ENCODE data around the gene CGA. TPM values are rescaled to one million over a fixed set of nuclear protein-coding genes. Genes with fewer than 3 reads are reported as not detected.
A peak's percentile ranks its signal among the peaks of the same experiment; 100 is the strongest.

Gene CGA
- total and polyA plus RNA-seq, 4 donors, result 0.59 to 10.0 (median 1.9) TPM; not detected in 1

DNA sequence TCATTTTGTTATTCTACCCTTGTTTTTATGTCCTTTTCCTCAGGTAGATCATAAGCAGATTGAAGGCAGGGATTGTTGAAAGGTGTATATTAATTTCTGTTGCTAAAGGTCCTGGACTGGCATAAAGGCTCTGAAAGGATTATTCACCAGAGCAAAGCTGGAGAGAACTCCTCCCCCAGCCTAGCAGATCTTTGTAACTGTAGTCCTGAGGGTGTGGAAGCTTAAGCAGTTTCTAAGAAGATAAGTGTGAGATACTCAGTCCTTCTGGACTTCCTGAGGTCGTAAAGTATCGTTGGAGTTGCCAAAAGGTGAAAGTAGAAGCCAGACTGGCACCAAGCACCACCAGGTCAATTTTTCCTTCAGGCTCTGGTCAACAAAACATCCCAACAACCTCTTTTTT is 24.2 kb downstream of the CGA start:
- no peak for DNase-seq (ENCODE audit: low read depth in 4 of 6, low spot score in 6 of 6)

DNA sequence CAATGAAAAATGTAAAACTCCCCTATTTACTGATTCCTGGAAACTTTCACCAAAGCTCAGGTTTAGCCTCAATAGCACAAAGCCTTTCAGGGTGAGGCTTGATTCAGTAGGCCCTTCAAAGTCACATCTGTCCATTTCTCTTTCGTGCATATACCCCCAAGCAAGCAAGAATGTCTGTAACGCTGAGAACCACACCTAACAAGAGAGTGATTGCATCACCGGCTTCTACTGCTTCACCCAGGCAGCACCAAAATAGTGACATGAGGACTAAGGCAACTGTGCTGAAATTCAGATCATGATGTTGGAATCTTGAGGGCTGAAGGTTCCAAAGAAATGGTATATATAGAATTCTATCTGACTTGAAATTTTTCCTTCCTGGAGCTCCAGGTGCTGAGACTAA is 26.1 kb downstream of the CGA start:
- Histone ChIP-seq H3K4me3 (ENCODE audit: low read depth, low read length) (no peak overlapping the region), H3K9me3 (ENCODE audit: control insufficient read depth, insufficient read depth, low read length) (no peaks in the 10 kb centered on the region), H3K4me1 (ENCODE audit: control insufficient read depth, insufficient read depth, low read length) (peaks cover 3% of the 10 kb centered on the region), H3K27ac (ENCODE audit: low read depth, low read length) (no peak overlapping the region), H3K27me3 (ENCODE audit: control insufficient read depth, insufficient read depth, low read length) (no peaks in the 10 kb centered on the region), H3K36me3 (ENCODE audit: control insufficient read depth, insufficient read depth, low read length) (no peaks in the 10 kb centered on the region)
- 90% methylated on average over 2 of the region's 3 CpGs for WGBS (ENCODE audit: insufficient coverage)
- DNase-seq (ENCODE audit: low read depth in 4 of 6, low spot score in 6 of 6), result no peak

More for the DNA sequence above, 24.2 kb downstream of the CGA start:
- no CpG with 5 or more reads among the region's 2 CpGs for WGBS (ENCODE audit: insufficient coverage)
- H3K36me3 ChIP-seq (ENCODE audit: control insufficient read depth, insufficient read depth, low read length), result no peaks in the 10 kb centered on the region
- H3K9me3 ChIP-seq (ENCODE audit: control insufficient read depth, insufficient read depth, low read length), result no peaks in the 10 kb centered on the region
- peaks cover 3% of the 10 kb centered on the region for H3K4me1 ChIP-seq (ENCODE audit: control insufficient read depth, insufficient read depth, low read length)
- no peak overlapping the region for H3K27ac ChIP-seq (ENCODE audit: low read depth, low read length)
- H3K4me3 ChIP-seq (ENCODE audit: low read depth, low read length), result no peak overlapping the region
- H3K27me3 ChIP-seq (ENCODE audit: control insufficient read depth, insufficient read depth, low read length), result no peaks in the 10 kb centered on the region

DNA sequence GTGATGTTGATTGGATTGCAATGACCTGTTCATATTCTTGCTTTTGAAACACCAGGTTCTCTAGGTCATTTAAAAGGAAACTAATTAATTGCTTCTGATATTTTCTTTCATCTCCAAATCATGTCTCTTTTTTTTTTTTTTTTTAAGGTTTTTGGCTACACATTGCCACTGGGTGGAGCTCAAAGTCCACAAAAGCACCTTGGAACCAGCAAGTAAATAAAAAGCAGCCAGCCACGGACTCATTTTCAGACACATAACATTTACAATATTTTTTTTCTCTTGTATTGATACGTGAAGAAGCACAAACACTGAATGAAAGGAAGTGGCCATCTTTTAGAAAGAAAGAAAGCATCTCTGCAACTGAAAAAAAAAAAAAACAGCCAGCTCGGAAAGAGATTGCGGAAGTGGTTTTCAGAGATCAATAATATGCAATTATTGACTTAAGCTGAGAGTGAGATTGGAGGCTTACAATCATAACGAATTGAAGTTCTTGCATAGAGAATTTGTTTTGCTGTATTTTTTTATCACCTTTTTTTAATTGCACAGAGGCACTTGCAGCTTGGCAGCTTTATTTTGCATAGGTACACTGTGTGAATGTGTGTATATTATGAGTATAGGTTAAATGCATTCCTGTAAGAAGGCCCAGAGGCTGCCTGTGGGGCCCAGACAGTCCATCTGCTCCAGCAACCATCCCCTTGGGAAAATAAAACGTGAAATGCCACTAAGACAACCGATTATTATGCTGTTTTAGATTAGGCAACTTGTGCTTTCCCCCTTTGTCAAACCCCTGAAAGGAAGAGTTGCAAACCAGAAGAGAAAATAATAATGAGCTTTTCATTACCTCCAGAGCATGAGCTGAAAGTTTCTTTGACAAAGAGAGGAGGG is 28.2 kb downstream of the CGA start:
- no peaks in the 10 kb centered on the region for H3K9me3 ChIP-seq (ENCODE audit: control insufficient read depth, insufficient read depth, low read length)
- no peak overlapping the region for H3K27ac ChIP-seq (ENCODE audit: low read depth, low read length)
- 67% methylated on average over 2 of the region's 7 CpGs for WGBS (ENCODE audit: insufficient coverage)
- peaks cover 3% of the 10 kb centered on the region for H3K4me1 ChIP-seq (ENCODE audit: control insufficient read depth, insufficient read depth, low read length)
- no peak overlapping the region for H3K4me3 ChIP-seq (ENCODE audit: low read depth, low read length)
- no peaks in the 10 kb centered on the region for H3K36me3 ChIP-seq (ENCODE audit: control insufficient read depth, insufficient read depth, low read length)
- no peaks in the 10 kb centered on the region for H3K27me3 ChIP-seq (ENCODE audit: control insufficient read depth, insufficient read depth, low read length)
- peak; percentile 24 to 96 (median 68) for DNase-seq (ENCODE audit: low read depth in 4 of 6, low spot score in 6 of 6)

DNA sequence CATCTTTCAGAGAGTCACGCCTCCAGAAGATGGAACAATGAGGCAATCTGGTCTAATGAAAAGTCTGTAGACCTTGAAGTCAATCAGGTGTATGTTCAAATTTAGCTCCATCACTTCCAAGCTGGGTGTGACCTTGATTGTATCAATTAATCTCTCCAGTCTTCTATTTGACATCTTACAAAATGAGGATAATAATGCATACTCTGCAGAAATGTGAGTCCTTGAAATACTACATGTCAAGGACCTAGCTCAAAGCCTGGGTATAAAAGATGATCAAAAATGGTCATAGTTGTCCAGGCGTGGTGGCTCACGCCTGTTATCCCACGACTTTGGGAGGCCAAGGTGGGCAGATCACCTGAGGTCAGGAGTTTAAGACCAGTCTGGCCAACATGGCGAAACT is 29.8 kb downstream of the CGA start:
- H3K4me3 ChIP-seq (ENCODE audit: low read depth, low read length), result no peak overlapping the region
- WGBS (ENCODE audit: insufficient coverage), result 89% methylated on average over 3 of the region's 5 CpGs

DNA sequence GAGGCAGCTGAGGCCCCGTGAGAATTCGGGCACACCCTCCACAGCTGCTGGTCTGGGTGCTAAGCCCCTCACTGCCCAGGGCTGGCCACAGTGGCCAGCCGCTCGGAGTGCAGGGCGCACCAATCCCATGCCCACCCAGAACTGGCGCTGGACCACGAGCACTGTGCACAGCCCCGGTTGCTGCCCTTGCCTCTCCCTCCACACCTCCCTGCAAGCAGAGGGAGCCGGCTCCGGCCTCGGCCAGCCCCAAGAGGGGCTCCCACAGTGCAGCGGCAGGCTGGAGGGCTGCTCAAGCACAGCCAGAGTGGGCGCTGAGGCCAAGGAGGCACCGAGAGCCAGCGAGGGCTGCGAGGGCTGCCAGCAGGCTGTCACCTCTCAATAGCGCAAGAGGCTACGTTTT is 35.0 kb downstream of the CGA start:
- Histone ChIP-seq H3K36me3 (ENCODE audit: control insufficient read depth, insufficient read depth, low read length) (no peaks in the 10 kb centered on the region), H3K27ac (ENCODE audit: low read depth, low read length) (no peak overlapping the region), H3K9me3 (ENCODE audit: control insufficient read depth, insufficient read depth, low read length) (no peaks in the 10 kb centered on the region), H3K4me1 (ENCODE audit: control insufficient read depth, insufficient read depth, low read length) (no peaks in the 10 kb centered on the region), H3K27me3 (ENCODE audit: control insufficient read depth, insufficient read depth, low read length) (no peaks in the 10 kb centered on the region), H3K4me3 (ENCODE audit: low read depth, low read length) (no peak overlapping the region)
- DNase-seq (ENCODE audit: low read depth in 4 of 6, low spot score in 6 of 6), result no peak
- over 99% methylated on average over 13 of the region's 18 CpGs for WGBS (ENCODE audit: insufficient coverage)

More for the DNA sequence above, 29.8 kb downstream of the CGA start:
- no peak overlapping the region for H3K27ac ChIP-seq (ENCODE audit: low read depth, low read length)
- no peaks in the 10 kb centered on the region for H3K36me3 ChIP-seq (ENCODE audit: control insufficient read depth, insufficient read depth, low read length)
- no peaks in the 10 kb centered on the region for H3K27me3 ChIP-seq (ENCODE audit: control insufficient read depth, insufficient read depth, low read length)
- no peak for DNase-seq (ENCODE audit: low read depth in 4 of 6, low spot score in 6 of 6)
- H3K9me3 ChIP-seq (ENCODE audit: control insufficient read depth, insufficient read depth, low read length), result no peaks in the 10 kb centered on the region
- peaks cover 3% of the 10 kb centered on the region for H3K4me1 ChIP-seq (ENCODE audit: control insufficient read depth, insufficient read depth, low read length)

DNA sequence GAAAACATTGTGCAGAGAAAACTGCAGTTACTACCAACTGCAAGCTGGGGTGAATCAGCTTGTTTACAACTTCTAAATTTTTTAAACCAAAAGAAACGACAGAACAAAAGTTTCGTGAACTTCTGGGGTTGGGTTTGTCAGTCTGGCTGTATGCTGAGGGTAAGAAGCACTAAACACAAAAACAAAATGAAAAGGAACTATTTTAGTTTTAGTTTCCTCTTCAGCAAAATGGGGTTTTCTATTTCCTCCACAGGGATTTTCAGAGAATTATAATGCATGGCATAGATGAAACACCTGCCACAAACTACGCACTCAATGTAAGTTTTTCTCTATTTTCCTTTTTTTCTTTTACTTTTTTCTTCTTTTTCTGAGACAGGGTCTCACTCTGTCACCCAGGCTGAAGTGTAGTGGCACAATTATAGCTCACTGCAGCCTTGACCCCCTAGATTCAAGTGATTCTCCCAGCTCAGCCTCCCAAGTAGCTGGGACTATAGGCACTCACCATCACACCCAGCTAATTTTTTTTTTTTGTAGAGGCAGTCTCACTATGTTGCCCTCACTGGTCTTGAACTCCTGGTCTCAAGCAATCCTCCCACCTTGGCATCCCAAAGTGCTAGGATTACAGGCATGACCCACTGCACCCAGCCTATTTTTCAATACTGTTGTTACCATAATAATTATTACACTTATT is 40.6 kb downstream of the CGA start:
- Histone ChIP-seq H3K4me1 (ENCODE audit: control insufficient read depth, insufficient read depth, low read length) (no peaks in the 10 kb centered on the region), H3K9me3 (ENCODE audit: control insufficient read depth, insufficient read depth, low read length) (no peaks in the 10 kb centered on the region), H3K27me3 (ENCODE audit: control insufficient read depth, insufficient read depth, low read length) (no peaks in the 10 kb centered on the region), H3K27ac (ENCODE audit: low read depth, low read length) (no peak overlapping the region), H3K4me3 (ENCODE audit: low read depth, low read length) (no peak overlapping the region), H3K36me3 (ENCODE audit: control insufficient read depth, insufficient read depth, low read length) (no peaks in the 10 kb centered on the region)
- 100% methylated on average over 1 of the region's 3 CpGs for WGBS (ENCODE audit: insufficient coverage)
- DNase-seq (ENCODE audit: low read depth in 4 of 6, low spot score in 6 of 6), result no peak

DNA sequence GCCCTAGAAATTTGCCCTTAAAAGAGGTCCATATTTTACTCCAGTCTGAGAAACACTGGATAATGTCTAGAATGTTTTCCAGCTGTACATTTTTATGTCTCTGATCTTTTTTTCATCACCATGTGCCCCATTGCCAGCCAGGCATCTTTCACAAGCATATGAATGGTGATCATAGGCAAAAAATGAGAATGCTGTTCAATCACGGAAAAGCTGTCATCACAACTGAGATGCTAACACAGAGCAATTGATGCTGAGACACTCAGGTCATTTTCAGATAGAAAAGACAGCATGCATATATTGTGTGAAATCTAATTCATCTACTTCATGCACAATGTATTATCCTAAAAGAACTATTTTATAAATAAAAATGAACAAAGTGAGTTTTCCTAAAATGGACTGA is 41.6 kb downstream of the CGA start:
- Histone ChIP-seq H3K27ac (ENCODE audit: low read depth, low read length) (no peak overlapping the region), H3K9me3 (ENCODE audit: control insufficient read depth, insufficient read depth, low read length) (no peaks in the 10 kb centered on the region), H3K27me3 (ENCODE audit: control insufficient read depth, insufficient read depth, low read length) (no peaks in the 10 kb centered on the region), H3K4me1 (ENCODE audit: control insufficient read depth, insufficient read depth, low read length) (no peaks in the 10 kb centered on the region), H3K36me3 (ENCODE audit: control insufficient read depth, insufficient read depth, low read length) (no peaks in the 10 kb centered on the region), H3K4me3 (ENCODE audit: low read depth, low read length) (no peak overlapping the region)
- no CpG with 5 or more reads among the region's 1 CpG for WGBS (ENCODE audit: insufficient coverage)
- DNase-seq (ENCODE audit: low read depth in 4 of 6, low spot score in 6 of 6), result no peak

DNA sequence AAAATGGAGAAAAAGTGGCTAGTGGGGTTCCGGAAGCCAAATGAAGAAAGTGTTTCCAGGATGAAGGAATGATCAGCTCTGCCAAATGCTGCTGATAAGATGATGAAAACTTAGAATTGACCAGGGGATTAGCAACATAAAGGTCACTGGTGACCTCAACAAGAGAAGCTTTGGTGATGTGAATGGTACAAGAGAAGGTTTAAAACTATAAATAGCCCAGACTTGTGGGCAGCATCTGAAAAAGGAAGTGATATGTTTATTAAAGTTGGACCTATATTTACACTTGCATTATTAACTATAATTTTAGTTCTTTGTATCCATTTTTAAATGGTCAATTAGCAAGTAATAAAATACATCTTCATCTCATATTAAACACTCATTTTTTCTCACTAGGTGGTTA is 45.1 kb downstream of the CGA start:
- 90% methylated on average over 1 of the region's 1 CpG for WGBS (ENCODE audit: insufficient coverage)
- Histone ChIP-seq H3K36me3 (ENCODE audit: control insufficient read depth, insufficient read depth, low read length) (no peaks in the 10 kb centered on the region), H3K4me3 (ENCODE audit: low read depth, low read length) (no peak overlapping the region), H3K27me3 (ENCODE audit: control insufficient read depth, insufficient read depth, low read length) (no peaks in the 10 kb centered on the region), H3K4me1 (ENCODE audit: control insufficient read depth, insufficient read depth, low read length) (no peaks in the 10 kb centered on the region), H3K27ac (ENCODE audit: low read depth, low read length) (no peak overlapping the region), H3K9me3 (ENCODE audit: control insufficient read depth, insufficient read depth, low read length) (no peaks in the 10 kb centered on the region)
- DNase-seq (ENCODE audit: low read depth in 4 of 6, low spot score in 6 of 6), result no peak

DNA sequence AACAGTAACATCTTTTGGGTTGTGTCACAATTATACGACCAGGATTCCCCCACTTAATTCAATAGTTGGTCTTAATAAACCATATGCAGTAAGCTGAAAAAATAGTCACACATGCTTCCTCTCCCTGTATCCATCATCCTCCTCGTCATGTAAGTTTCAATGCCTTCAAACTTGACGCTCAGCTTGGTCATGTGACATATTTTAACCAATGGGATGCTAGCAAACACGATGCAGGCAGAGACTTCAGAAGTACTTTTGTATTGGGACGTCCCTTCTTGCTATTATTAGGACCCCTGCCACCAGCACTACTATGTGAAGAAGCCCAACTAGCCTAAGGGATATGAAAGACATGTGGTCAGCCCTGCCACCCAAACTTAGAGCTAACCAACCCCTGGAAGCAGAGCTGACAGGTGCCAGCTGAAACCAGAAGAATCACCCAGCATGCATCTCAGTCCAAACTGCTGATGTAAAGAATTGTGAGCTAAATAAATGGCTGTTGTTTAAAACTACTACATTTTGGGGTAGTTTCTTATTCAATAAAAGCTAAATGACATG is 49.3 kb downstream of the CGA start:
- H3K4me3 ChIP-seq (ENCODE audit: low read depth, low read length), result no peak overlapping the region
- no peak for DNase-seq (ENCODE audit: low read depth in 4 of 6, low spot score in 6 of 6)
- no peaks in the 10 kb centered on the region for H3K27me3 ChIP-seq (ENCODE audit: control insufficient read depth, insufficient read depth, low read length)
- H3K27ac ChIP-seq (ENCODE audit: low read depth, low read length), result no peak overlapping the region
- no peaks in the 10 kb centered on the region for H3K36me3 ChIP-seq (ENCODE audit: control insufficient read depth, insufficient read depth, low read length)
- 59% methylated on average over 5 of the region's 5 CpGs for WGBS (ENCODE audit: insufficient coverage)
- H3K4me1 ChIP-seq (ENCODE audit: control insufficient read depth, insufficient read depth, low read length), result no peaks in the 10 kb centered on the region
- no peaks in the 10 kb centered on the region for H3K9me3 ChIP-seq (ENCODE audit: control insufficient read depth, insufficient read depth, low read length)

Data from spinal cord (tissue), 10 donors.